ENCODE results near the gene UBA7.

DNA sequence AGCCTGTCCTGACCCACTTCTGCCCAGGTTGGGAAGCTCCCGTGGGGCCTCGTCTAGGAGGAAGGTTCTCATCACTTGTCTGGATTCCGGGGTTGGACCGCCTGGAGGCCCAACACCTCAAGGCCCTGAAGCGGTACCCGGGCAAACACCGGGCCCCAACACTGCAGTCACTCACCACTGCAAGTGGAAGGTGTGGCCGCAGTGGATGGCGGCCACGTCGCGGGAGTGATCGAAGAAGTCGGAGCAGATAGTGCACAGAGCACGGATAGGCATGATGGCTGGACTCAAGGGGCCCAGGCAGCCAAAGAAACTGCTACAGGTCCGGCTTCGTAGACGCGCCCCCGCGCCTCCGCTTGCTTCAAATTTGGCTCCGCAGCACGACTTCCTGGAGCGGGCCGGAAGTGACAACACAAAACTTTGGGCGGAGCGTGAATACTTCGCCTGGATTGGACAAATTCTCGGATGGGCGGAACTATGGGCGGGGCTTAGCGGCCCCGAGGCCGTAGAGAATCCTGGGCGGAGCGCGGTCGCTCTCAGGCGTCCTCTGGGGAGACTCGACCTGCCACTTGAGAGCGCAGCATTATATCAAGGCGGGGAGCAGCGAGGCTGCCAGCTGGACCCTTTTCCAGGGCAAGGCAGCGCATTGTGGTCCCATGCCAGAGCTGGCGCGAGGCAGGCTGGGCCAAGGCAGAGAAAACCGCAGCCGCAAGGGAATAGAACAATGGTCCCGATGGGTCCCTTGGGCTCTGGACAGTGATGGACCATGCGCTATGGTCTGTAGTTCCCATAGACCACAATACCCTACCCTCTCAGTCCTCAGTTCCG, 42.6 kb upstream of the UBA7 start, which contains the start of gene TRAIP:
- TF ChIP-seq, protein P1, sequence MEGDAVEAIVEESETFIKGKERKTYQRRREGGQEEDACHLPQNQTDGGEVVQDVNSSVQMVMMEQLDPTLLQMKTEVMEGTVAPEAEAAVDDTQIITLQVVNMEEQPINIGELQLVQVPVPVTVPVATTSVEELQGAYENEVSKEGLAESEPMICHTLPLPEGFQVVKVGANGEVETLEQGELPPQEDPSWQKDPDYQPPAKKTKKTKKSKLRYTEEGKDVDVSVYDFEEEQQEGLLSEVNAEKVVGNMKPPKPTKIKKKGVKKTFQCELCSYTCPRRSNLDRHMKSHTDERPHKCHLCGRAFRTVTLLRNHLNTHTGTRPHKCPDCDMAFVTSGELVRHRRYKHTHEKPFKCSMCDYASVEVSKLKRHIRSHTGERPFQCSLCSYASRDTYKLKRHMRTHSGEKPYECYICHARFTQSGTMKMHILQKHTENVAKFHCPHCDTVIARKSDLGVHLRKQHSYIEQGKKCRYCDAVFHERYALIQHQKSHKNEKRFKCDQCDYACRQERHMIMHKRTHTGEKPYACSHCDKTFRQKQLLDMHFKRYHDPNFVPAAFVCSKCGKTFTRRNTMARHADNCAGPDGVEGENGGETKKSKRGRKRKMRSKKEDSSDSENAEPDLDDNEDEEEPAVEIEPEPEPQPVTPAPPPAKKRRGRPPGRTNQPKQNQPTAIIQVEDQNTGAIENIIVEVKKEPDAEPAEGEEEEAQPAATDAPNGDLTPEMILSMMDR (IDR thresholded peaks at IDR 0.05; ENCODE audit: insufficient read depth, low read length, poor library complexity, severe bottlenecking) = no peak
- no peak for TF ChIP-seq EZH2phosphoT487 (conservative IDR thresholded peaks at IDR 0.05; ENCODE audit: low read length)

All from SU-DHL-6 (cell line).